GM21515 (cell line): ENCODE measurements around the gene SEMA3A.

Experiments used
- ATAC-seq: cut with Tn5 transposase; IDR thresholded peaks from one replicate; pipeline ENCODE4 v1.9.1; 2021; ENCODE audit not compliant: unreplicated experiment

The SEMA3A gene

DNA sequence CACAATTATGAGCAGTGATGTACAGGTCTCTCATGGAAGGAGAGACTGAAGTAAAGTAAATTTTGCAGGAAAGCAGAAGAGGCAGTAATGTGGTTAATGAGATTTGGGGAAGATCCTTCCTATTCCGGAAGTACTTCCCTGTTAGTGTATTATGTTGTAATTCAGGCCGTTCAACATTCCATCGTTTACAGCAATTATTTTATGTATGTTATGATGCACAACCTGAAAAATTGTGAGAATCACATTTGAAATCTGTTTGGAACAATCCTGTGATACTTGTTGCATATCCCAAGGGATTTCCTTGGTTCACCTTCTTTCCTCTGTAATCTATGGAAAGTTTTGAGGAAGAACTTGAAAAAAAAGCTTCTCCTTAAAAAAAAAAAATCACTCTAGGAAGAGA, 247.8 kb downstream of the SEMA3A start:
- no peak for ATAC-seq

DNA sequence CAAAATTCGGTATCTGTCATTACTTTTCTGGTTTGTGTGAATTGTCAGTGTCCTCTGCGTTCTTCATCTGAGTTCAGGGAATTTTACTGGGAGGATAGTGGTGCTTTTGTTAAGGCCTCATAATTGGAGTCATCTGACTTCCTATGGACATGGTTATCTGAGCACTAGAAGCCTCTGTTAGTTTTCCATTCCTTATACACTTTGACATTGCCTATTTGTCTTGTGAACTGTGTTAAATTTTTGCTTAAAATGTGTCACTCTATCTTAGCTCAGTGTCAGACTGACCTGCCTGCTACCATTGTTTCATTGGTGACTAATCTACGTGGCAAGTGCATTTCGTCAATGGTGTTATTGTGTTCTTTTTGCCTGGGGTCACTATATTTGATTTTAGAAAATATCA, 253.3 kb downstream of the SEMA3A start:
- no peak for ATAC-seq

DNA sequence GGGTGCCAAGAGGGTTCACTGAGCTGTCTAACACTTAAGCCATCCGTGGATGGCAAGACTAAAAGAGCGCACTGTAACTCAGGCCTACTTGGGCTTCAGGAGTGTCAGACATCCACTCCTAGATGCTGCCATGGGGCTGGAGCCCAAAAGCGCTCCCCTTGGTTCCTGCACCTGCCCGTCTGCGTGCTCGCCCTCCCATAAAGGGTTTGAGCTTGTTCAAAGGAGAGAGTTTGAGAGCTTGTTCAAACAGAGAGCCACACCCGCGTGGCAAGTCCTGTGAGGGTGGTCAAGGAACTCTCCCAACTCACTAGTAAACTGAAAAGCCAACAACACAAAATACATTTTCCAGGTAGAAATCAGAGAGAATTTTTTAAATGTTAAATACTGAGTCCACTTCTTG, 256.7 kb downstream of the SEMA3A start:
- no peak for ATAC-seq

DNA sequence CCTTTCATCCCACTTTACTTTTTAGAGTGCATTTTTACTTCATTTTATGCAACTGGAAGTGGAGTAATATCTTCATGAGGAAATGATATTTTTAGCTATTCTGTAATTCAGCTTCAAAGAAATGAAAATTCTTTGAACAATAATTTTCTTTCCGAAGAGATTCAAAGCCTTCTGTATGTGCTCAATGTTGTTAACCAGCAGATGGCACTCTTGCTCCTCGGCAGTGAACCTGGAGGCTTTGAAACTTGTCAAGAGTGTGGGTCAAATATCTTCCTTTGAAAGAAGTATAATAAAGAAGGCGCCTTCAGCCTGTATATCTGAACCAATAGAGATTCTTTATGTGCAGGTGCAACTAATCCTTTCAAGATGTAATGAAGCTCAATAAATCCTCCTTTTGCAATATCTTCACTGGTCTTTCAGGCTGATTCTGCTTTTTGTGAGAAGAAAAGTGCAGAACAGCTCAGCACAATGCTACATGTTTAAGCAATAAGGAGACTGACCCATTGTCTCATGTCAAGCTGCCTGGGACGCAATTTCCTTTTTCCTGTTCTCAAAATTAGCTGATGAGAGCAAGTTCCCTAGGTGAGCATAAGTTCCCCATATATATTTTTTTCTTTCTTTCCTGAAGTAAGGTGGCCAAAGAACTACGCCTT, 258.4 kb downstream of the SEMA3A start:
- peak; percentile 71 for ATAC-seq

DNA sequence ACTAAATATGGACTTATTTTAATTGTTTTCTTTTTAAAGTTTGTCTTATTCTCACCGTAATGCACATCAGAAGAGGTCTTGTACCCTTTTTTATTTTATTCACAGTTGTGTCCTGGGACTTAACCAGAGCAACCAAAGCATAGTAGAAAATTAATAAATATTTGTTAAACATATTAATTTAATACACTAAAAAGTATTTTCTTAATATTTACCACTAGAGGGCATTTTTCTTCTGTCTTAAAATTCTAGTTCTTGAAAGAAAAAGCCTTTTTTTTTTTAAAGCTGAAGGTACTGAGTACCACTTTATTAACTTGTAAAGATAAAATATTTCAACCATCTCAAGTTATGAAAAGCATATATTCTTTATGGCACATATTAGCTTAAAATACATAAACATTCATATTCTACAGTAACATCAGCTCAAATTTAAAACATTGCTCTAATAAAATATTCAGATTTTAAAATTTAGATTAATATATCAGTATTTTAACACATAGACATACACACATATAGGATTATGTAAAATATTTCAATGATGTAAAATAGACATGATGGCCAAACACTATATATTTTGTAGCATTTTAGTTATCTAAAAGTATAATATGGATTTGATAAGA, 260.4 kb downstream of the SEMA3A start:
- no peak for ATAC-seq

DNA sequence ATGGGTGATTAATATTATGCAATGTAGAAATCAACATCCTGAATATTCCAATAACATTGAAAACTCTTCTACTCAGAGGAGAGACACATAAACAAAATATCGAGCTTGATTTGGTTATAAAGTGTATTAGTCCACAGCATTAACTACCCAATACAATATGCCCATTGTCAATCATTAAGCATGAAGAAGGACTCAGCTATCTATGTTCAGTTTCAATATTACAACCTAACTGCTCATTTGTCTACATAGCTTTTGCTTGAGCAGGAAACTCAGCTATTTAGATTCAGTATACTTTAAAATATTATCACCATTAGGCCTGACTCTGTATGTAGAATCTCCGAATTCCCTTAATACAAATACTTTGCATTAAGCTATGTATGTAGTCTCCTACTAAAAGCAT, 262.6 kb downstream of the SEMA3A start:
- no peak for ATAC-seq

DNA sequence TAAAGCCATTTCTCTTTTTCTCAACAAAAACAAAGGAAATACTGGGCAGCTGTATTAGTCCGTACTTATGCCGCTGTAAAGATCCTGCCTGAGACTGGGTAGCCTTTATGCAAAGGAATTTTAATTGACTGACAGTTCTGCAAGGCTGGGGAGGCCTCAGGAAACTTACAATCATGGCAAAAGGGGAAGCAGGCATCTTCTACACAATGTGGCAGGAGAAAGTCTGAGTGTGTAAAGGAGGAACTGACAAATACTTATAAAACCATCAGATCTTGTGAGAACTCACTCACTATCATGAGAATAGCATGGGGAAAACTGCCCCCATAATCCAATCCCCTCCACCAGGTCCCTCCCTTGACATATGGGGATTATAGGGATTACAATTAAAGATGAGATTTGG, 264.3 kb downstream of the SEMA3A start:
- ATAC-seq: no peak

DNA sequence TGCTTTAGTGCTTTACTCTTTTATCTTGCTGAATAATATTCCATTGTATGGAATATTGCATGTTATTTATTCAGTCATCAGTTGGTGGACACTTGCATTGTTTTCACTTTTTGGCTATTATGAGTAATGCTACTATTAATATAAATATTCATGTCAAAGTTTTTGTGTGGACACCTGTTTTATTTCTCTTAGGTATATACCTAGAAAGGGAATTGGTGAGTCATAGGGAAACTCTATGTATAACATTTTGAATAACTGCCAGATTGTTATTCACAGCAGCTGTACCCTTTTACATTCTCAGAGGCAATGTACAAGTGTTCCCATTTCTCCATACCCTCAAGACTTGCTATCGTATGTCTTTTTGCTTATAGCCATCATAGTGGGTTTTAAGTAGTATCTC, 268.7 kb downstream of the SEMA3A start:
- no peak for ATAC-seq

DNA sequence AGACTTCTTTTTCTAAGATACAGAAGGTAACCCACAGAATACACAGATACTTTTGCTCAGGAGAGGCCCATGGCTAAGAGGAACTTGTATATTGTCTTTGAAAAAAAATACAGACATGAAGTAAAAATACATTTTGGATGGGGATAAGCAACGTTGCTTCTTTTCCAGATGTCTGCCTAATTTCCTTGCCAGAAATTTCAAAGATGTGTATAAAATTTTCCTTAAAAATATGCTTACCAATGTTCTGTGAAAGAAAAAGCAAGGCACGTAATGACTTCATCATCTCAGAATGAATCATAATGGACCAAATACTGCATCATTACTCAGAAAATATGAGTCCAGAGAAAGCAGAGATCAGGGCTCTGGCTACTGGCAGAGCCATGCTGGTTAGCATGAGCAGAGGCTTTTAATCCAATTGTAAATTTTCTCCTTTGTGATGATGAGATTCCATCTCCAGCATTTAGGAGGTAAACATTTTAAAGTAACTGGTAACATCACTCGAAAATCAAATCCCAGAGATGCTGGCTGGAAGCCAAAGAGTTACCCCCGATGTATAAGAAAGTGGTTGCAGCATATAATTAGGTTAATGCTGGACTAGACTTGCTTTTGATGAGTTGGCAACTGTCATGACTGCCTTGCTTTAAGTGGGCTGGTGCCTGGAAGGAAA, 272.5 kb downstream of the SEMA3A start:
- no peak for ATAC-seq

DNA sequence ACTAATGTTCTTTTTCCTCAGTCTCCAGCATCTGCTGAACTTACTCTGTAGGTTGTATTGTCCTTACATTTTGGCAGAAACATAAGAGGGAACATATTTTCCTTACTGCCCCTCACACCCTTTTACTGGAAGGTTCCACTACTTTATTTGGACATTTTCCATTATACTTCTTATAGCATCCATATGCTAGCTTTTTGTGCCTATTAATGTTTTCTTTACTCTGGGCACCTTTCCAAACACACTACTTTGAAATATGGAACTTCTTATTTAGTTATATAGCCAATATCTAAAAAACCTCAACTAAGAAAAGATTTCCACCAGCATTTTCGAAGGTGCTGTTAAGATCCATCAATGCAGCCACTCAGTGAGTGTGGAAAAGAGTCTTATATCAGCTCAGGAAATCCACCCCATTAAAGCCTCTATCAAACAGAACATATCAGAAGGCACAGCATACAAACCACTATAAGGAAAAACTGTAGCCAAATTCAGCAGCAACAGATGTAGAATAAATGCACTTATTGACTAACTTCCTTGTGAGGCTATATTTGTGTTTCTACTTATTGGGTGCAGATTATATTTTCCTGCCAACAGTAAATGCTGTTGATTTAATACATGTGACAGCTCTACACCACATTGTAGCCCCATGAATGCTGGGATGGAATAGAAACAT, 273.2 kb downstream of the SEMA3A start:
- ATAC-seq: no peak

DNA sequence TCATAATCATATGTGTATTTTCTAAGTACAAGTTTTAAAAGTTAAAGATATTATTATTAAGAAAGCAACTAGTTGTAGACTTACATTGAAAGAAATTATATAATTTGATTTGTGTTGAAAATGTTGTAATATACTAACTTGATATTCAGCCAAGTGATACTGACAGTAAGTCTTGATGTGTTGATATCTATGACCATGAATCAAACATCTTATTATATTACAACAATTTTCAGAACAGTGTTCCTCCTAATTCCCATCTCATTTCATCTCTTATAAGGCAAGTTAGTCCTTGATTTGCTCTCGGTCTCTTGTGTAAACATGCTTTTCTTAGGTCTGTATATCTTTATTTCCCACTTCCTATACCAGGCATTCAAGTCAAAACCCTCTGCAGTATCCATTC, 276.4 kb downstream of the SEMA3A start:
- no peak for ATAC-seq

DNA sequence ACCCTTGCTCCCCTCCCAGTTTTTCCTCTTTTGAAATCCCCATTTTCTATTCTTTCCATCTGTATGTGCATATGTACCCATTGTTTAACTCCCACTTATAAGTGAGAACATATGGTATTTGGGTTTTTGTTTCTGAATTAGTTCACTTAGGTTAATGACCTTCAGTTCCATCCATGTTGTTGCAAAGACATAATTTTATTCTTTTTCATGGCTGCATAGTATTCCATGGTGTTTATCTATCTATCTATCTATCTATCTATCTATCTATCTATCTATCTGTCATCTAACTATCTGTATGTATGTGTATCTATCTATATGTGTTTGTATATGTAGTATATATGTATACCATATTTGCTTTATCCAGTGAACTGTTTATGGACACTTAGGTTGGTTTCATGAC, 281.4 kb downstream of the SEMA3A start:
- ATAC-seq: no peak

DNA sequence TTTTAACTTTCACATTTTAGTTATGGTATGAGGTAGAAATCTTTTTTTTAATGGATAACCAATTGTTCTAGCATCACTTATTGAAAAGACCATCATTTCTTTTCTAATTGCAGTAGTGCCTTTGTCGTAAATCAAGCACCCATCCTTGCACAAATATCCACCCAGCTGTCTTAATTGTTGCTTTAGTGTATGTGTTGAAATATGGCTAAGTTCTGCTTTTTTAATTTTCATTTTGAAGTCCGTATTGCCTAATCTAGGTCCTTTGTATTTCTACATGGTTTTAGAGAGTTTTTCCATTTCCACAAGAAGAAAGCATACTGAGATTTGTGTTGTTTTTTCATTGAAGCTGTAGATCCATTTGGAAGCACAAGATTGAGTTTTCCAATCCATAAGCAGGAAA, 286.1 kb downstream of the SEMA3A start:
- ATAC-seq: no peak
